Peyer's patch (tissue), 4 donors: ENCODE data around the gene SAPCD1.

Source experiments
- CTCF ChIP-seq, 6 experiments: fragments of 450-650 bp in 4 of 6; fragments of 200-600 bp in 2 of 6; sonication (generic) in 1 of 6; IDR thresholded peaks; one replicate each; pipeline ENCODE4 v1.5.1; 2017 to 2019; ENCODE audit warnings: antibody characterized with exemption in 6 of 6, mild to moderate bottlenecking in 3 of 6, moderate library complexity in 1 of 6
- POLR2A ChIP-seq, 2 donors: fragments of 450-650 bp; IDR thresholded peaks; one replicate each; pipeline ENCODE4 v1.5.1; 2017; ENCODE audit warnings: antibody characterized with exemption in 2 of 2, mild to moderate bottlenecking in 2 of 2, moderate library complexity in 2 of 2

GRCh38 chr6:31762356-31762755 is at the start of gene SAPCD1:
- no peak for TF ChIP-seq POLR2A (IDR thresholded peaks at IDR 0.05)
- no peak for TF ChIP-seq CTCF (IDR thresholded peaks at IDR 0.05)
